Thymus (tissue), 14 donors: Measurements from ENCODE around the gene TAAR2. TPM values are rescaled to one million over a fixed set of nuclear protein-coding genes. Genes with fewer than 3 reads are reported as not detected.

Source experiments
- DNase-seq, 9 donors: peaks; one replicate each; pipeline ENCODE4 v3.0.0-alpha.2; 2013; ENCODE audit warnings: low spot score in 9 of 9, low read depth in 6 of 9, missing footprints in 1 of 9
- H3K27ac ChIP-seq, 2 donors: one replicate each; pipeline ENCODE4 v1.5.1; 2013; ENCODE audit warnings: control low read depth in 1 of 2, low read depth in 1 of 2, low read length in 1 of 2, mild to moderate bottlenecking in 1 of 2, moderate library complexity in 1 of 2
- H3K27me3 ChIP-seq, 2 donors: one replicate each; pipeline ENCODE4 v1.5.1; 2013; ENCODE audit warnings: low read length in 1 of 2; ENCODE audit not compliant: control insufficient read depth in 2 of 2, insufficient read depth in 1 of 2
- H3K36me3 ChIP-seq, 2 donors: one replicate each; pipeline ENCODE4 v1.5.1; 2013; ENCODE audit warnings: low read length in 1 of 2, mild to moderate bottlenecking in 1 of 2, moderate library complexity in 1 of 2; ENCODE audit not compliant: control insufficient read depth in 2 of 2, insufficient read depth in 2 of 2
- H3K4me1 ChIP-seq, 2 donors: one replicate each; pipeline ENCODE4 v1.5.1; 2013; ENCODE audit warnings: low read length in 2 of 2; ENCODE audit not compliant: control insufficient read depth in 2 of 2, insufficient read depth in 2 of 2
- H3K4me3 ChIP-seq, 2 donors: one replicate each; pipeline ENCODE4 v1.5.1; 2013; ENCODE audit warnings: low read length in 2 of 2, control low read depth in 1 of 2, mild to moderate bottlenecking in 1 of 2
- H3K9me3 ChIP-seq, 2 donors: one replicate each; pipeline ENCODE4 v1.5.1; 2013; ENCODE audit warnings: low read length in 1 of 2, mild to moderate bottlenecking in 1 of 2; ENCODE audit not compliant: control insufficient read depth in 2 of 2, insufficient read depth in 1 of 2
- WGBS: extraction: QIAGEN DNeasy Blood & Tissue Kit; methylation state at CpG from one replicate; pipeline ENCODE4 v1.1.7; 2013; 5-methylcytosine and 5-hydroxymethylcytosine counted together
- long read RNA-seq, 10 donors: transcript quantifications; one replicate each; lab custom pipeline, GENCODE V29; 2026
- polyA plus RNA-seq: library from polyadenylated mRNA; stranded (reverse); fragments of 200-250 nt; gene quantifications from one replicate; pipeline ENCODE4 v1.2.3, GENCODE V29; 2013
- total RNA-seq: library from RNA; stranded (reverse); fragments of 120-200 nt; gene quantifications from one replicate; pipeline ENCODE4 v1.2.4, GENCODE V29; 2013
- donor health status: healthy.

TAAR2 gene
- total RNA-seq (not detected), polyA plus RNA-seq (not detected)
- long read RNA-seq, donor 1 = 0 reads
- long read RNA-seq, donor 2 = 0 reads
- long read RNA-seq, donor 3 = 0 reads
- long read RNA-seq, donor 4 = 0 reads
- long read RNA-seq, donor 5 = 0 reads
- long read RNA-seq, donor 6 = 0 reads
- long read RNA-seq, donor 7 = 0 reads
- long read RNA-seq, donor 8 = 0 reads
- long read RNA-seq, donor 9 = 0 reads
- long read RNA-seq, donor 10 = 0 reads

- 92% methylated on average over 6 of the region's 6 CpGs for WGBS
- DNase-seq = no peak
- H3K27ac ChIP-seq = no peak within 1 kb of the TSS
- H3K4me1 ChIP-seq = no peaks in the 10 kb centered on the region
- H3K9me3 ChIP-seq = no peaks in the 10 kb centered on the region
- no peak within 1 kb of the TSS for H3K4me3 ChIP-seq
- no peaks in the 10 kb centered on the region for H3K27me3 ChIP-seq
- H3K36me3 ChIP-seq = no peaks in the 10 kb centered on the region
Observed at GRCh38 chr6:132624175-132624574, at the start of gene TAAR2. TAAR2 (minus strand) TSS chr6:132624275; CDS start chr6:132624275, 0 bp downstream.

- H3K36me3 ChIP-seq = no peaks in the 10 kb centered on the region
- H3K4me1 ChIP-seq = no peaks in the 10 kb centered on the region
- H3K4me3 ChIP-seq = no peak overlapping the region
- H3K27me3 ChIP-seq = no peaks in the 10 kb centered on the region
- no peak for DNase-seq
- WGBS = 96% methylated on average over 10 of the region's 10 CpGs
- H3K27ac ChIP-seq = no peak overlapping the region
- H3K9me3 ChIP-seq = no peaks in the 10 kb centered on the region
Observed at GRCh38 chr6:132673376-132674094, 49.5 kb upstream of the TAAR2 start.

GRCh38 chr6:132671295-132671694 is 47.2 kb upstream of the TAAR2 start:
- Histone ChIP-seq H3K9me3 (no peaks in the 10 kb centered on the region), H3K4me1 (no peaks in the 10 kb centered on the region), H3K27me3 (no peaks in the 10 kb centered on the region), H3K27ac (no peak overlapping the region), H3K4me3 (no peak overlapping the region), H3K36me3 (no peaks in the 10 kb centered on the region)
- 99% methylated on average over 1 of the region's 1 CpG for WGBS
- no peak for DNase-seq

DNA sequence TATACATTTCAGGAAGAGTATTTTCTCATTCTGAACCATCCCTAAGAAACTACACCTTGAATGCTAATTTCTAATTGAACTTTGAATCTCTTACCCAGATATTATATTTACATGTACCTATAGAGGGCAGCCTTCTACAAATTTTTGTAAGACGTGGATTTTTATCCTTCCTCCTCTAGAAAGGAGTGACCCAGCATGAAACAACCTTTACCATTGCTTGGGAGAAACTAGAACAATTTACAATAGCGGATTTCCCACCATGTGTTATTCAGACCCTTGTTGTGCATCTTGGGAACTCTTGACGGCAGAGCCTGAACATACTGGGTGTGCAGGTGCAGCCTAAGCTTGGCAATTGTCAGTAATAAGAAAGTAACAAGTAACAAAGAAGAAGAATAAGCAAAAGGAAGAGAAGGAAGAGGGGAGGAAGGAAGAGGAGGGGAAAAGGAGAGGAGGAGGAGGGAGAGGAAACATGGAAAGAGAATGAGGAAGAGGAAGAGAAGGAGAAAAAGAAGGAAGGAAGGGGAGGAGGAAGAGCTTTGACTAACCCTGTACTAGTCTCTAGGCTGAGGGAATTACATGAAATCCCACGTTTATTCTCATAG is 45.7 kb upstream of the TAAR2 start:
- H3K27ac ChIP-seq = no peak overlapping the region
- H3K4me1 ChIP-seq = no peaks in the 10 kb centered on the region
- peak in 6 of 9 donors; percentile 0 to 31 (median 5) for DNase-seq
- H3K9me3 ChIP-seq = no peaks in the 10 kb centered on the region
- H3K27me3 ChIP-seq = no peaks in the 10 kb centered on the region
- no peaks in the 10 kb centered on the region for H3K36me3 ChIP-seq
- WGBS = 4% methylated on average over 4 of the region's 4 CpGs
- no peak overlapping the region for H3K4me3 ChIP-seq

- Histone ChIP-seq H3K4me1 (no peaks in the 10 kb centered on the region), H3K27ac (no peak overlapping the region), H3K27me3 (no peaks in the 10 kb centered on the region), H3K4me3 (no peak overlapping the region), H3K36me3 (no peaks in the 10 kb centered on the region), H3K9me3 (no peaks in the 10 kb centered on the region)
- WGBS = 94% methylated on average over 4 of the region's 4 CpGs
- no peak for DNase-seq
Observed at GRCh38 chr6:132666118-132666517, 42.0 kb upstream of the TAAR2 start.

DNA sequence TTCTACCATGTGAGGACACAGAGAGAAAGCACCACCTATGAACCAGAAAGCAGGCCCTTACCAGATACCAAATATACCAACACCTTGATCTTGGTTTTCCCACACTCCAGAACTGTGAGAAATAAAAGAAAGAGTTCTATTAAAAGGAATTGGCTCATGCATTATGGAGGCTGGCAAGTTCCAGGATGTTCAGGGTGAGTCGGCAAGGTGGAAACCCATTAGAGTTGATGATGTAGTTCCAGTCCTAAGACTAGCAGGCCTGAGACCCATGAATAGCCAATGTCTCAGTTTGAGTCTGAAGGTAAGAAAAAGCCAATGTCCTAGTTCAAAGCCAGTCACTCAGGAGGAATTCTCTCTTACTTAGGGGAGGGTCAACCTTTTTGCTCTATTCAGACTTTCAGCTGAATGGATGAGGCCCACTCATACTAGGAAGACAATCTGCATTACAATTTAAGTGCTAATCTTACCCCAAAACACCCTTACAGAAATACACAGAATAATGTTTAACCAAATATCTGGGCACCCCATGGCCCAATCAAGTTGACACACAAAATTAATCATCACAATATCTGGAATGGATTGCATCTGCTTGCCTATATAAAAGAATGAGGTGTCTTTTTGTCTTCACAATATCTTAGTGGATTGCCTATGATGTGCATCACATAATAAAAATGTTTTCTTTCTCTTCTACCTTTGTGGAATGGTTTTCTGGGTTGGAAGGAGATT is 40.4 kb upstream of the TAAR2 start:
- no peak for DNase-seq
- H3K36me3 ChIP-seq = no peaks in the 10 kb centered on the region
- H3K9me3 ChIP-seq = no peaks in the 10 kb centered on the region
- no peaks in the 10 kb centered on the region for H3K27me3 ChIP-seq
- no peaks in the 10 kb centered on the region for H3K4me1 ChIP-seq
- H3K4me3 ChIP-seq = no peak overlapping the region
- H3K27ac ChIP-seq = no peak overlapping the region
- WGBS = 95% methylated on average over 1 of the region's 1 CpG

DNA sequence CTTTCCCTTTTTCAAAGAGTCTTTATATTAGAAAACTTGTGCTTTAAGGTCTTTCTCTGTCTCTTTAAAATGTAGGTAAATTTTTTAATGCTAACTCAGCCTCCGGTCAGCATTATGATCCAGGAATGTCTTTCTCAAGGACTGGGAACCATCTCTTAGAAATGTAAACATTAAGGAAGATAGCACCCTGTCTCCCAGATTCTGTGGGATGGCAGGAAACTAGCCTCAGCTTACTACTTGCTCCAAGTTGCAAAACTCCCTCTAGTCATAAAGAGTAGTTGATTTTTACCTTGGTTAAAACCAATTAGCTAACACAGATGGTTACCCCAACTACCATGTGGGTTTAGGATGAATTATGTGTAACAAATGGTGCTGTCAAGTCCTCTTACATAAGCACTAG is 39.6 kb upstream of the TAAR2 start:
- no peaks in the 10 kb centered on the region for H3K27me3 ChIP-seq
- no peaks in the 10 kb centered on the region for H3K36me3 ChIP-seq
- H3K4me1 ChIP-seq = no peaks in the 10 kb centered on the region
- WGBS = 97% methylated on average over 1 of the region's 1 CpG
- no peak for DNase-seq
- H3K9me3 ChIP-seq = no peaks in the 10 kb centered on the region
- H3K27ac ChIP-seq = no peak overlapping the region
- H3K4me3 ChIP-seq = no peak overlapping the region

DNA sequence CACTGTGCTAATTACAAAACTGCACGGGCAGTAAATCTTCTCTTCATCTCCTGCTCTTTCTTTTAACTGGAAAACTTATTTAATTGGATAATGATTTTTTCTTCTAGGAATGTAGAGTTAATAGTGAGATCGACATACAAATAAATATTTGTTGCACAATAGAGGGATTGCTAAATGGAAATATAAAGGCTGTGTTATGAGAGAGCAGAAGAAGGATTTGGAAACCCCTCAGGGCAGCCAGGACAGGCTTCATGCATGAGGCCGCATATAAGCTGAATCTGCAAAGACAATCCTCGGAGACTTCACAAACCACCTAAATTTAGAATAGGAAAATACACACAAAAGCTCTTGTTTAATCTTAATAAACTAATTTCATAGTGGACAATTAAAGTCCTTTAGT is 37.8 kb upstream of the TAAR2 start:
- Histone ChIP-seq H3K27ac (no peak overlapping the region), H3K4me3 (no peak overlapping the region), H3K27me3 (no peaks in the 10 kb centered on the region), H3K9me3 (no peaks in the 10 kb centered on the region), H3K4me1 (no peaks in the 10 kb centered on the region), H3K36me3 (no peaks in the 10 kb centered on the region)
- DNase-seq = no peak
- 94% methylated on average over 4 of the region's 4 CpGs for WGBS

GRCh38 chr6:132659082-132659481 is 35.0 kb upstream of the TAAR2 start, which contains the start of gene TAAR1:
TAAR1 (minus strand) TSS chr6:132659182; CDS start chr6:132646003, 13,179 bp downstream.
- H3K4me1 ChIP-seq = no peaks in the 10 kb centered on the region
- no peaks in the 10 kb centered on the region for H3K9me3 ChIP-seq
- 98% methylated on average over 3 of the region's 3 CpGs for WGBS
- no peaks in the 10 kb centered on the region for H3K36me3 ChIP-seq
- DNase-seq = no peak
- H3K27ac ChIP-seq = no peak within 1 kb of the TSS
- H3K4me3 ChIP-seq = no peak within 1 kb of the TSS
- no peaks in the 10 kb centered on the region for H3K27me3 ChIP-seq
